Epithelial cell of proximal tubule (primary cell): Measurements from ENCODE around the gene CRLF2. TPM values are rescaled to one million over a fixed set of nuclear protein-coding genes. Genes with fewer than 3 reads are reported as not detected.

Source experiments
- DNase-seq: peaks from one replicate; pipeline ENCODE4 v3.0.0-alpha.2; 2011; ENCODE audit warnings: low read depth
- H3K4me3 ChIP-seq: 2 replicates; pipeline ENCODE4 v1.5.1; 2011; ENCODE audit warnings: low read depth, mild to moderate bottlenecking, low read length
- CTCF ChIP-seq: conservative IDR thresholded peaks from 2 replicates; pipeline ENCODE4 v1.5.1; 2012; ENCODE audit warnings: low read depth, mild to moderate bottlenecking, low read length
- total RNA-seq: library from RNA; depleted of rRNA; stranded (reverse); fragments of >200 nt; gene quantifications from 2 replicates; pipeline ENCODE4 v1.2.3, GENCODE V29; 2015

The CRLF2 gene
- total RNA-seq, 1 donor from 2014 or later, result not detected

DNA sequence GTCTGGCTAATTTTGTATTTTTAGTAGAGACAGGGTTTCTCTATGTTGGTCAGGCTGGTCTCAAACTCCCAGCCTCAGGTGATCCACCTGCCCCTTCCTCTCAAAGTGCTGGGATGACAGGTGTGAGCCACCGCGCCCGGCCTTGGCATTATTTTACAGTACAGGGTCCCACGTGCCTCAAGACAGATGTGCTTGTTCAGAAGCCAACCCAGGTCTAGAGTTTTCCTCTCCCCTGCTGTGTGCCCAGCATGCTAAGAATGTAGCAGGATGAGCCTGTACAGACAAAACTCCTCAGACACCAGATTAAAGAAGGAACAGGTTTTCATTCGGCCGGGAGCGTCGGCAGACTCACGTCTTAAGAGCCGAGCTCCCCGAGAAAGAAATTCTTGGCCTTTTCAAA, 42.2 kb downstream of the CRLF2 start:
- H3K4me3 ChIP-seq, result no peak overlapping the region
- TF ChIP-seq CTCF, result no peak
- no peak for DNase-seq

DNA sequence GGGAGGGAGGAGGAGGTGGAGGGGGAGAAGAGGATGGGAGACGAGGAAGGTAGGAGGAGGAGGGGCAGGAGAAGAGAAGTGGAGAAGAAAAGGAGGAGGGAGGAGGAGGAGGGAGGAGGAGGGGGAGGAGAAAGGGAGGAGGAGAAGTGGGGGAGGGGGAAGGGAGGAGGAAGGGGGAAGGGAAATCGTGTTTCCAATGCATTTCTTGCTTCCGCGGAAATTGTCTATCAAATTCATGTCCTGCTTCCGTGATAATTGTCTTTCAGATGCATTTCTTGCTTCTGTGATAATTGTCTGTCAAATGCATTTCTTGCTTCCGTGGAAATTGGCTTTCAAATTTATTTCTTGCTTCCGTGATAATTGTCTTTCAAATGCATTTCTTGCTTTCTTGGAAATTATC, 43.3 kb downstream of the CRLF2 start:
- no peak overlapping the region for H3K4me3 ChIP-seq
- TF ChIP-seq CTCF, result no peak
- DNase-seq, result no peak

- no peak overlapping the region for H3K4me3 ChIP-seq
- TF ChIP-seq CTCF, result no peak
- DNase-seq, result no peak
Measured at GRCh38 chrX:1167918-1168481, 44.4 kb downstream of the CRLF2 start.

GRCh38 chrX:1167466-1167865, 45.0 kb downstream of the CRLF2 start:
- no peak overlapping the region for H3K4me3 ChIP-seq
- no peak for DNase-seq
- no peak for TF ChIP-seq CTCF

DNA sequence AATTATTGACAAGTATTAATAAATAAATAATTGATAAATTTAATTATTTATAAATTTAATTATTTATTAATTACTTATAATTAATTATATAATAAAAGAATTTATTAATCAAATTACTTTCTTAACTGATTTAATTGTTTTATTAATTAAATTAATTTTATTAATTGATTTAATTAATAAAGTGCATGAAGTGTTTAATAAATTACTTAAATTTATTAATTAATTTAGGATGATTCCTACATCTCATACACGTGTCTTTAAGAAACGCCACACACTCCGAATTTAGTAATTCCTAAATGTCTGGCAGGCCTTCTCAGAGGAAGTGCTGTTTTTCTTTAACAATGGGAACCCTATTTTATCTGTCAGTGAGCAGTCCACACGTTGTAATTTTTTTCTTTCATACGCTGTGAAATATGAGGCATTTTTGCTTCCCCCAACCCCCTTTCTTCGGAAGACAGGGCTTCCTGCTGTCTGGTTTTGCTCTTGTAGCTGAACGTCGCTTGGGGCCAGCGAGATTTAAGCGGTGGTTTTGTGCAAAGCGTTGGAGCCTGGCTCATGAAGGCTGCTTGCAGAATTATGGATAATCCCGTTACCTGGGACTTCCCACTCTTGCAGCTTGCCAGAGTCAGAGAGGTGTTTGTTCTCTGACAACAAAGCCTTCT, 46.8 kb downstream of the CRLF2 start:
- no peak for DNase-seq
- TF ChIP-seq CTCF, result no peak
- H3K4me3 ChIP-seq, result no peak overlapping the region

GRCh38 chrX:1164322-1165288, 47.8 kb downstream of the CRLF2 start:
- no peak for TF ChIP-seq CTCF
- no peak for DNase-seq
- H3K4me3 ChIP-seq, result no peak overlapping the region
